GM15510 (cell line): ENCODE measurements around the gene IGFBP2.

Experiments used
- POLR2A ChIP-seq: IDR thresholded peaks from 3 replicates; pipeline ENCODE4 v1.6.1; 2011; ENCODE audit warnings: borderline replicate concordance; ENCODE audit not compliant: insufficient read length; ENCODE audit errors: extremely low read depth

The IGFBP2 gene

GRCh38 chr2:216664593-216665034, 31.4 kb downstream of the IGFBP2 start:
- no peak for TF ChIP-seq POLR2A

GRCh38 chr2:216665242-216665641, 32.0 kb downstream of the IGFBP2 start:
- no peak for TF ChIP-seq POLR2A

- TF ChIP-seq POLR2A, result no peak
Observed at GRCh38 chr2:216665717-216666116, 32.5 kb downstream of the IGFBP2 start.

- no peak for TF ChIP-seq POLR2A
Observed at GRCh38 chr2:216666461-216667233, 33.4 kb downstream of the IGFBP2 start.

GRCh38 chr2:216670266-216671080, 37.3 kb downstream of the IGFBP2 start:
- no peak for TF ChIP-seq POLR2A

- no peak for TF ChIP-seq POLR2A
Observed at GRCh38 chr2:216671081-216671411, 37.8 kb downstream of the IGFBP2 start.

GRCh38 chr2:216671791-216672343, 38.6 kb downstream of the IGFBP2 start:
- TF ChIP-seq POLR2A, result no peak

GRCh38 chr2:216672466-216672865, 39.2 kb downstream of the IGFBP2 start:
- no peak for TF ChIP-seq POLR2A

GRCh38 chr2:216673021-216673420, 39.8 kb downstream of the IGFBP2 start:
- TF ChIP-seq POLR2A, result no peak

- TF ChIP-seq POLR2A, result no peak
Observed at GRCh38 chr2:216673609-216674008, 40.4 kb downstream of the IGFBP2 start.

GRCh38 chr2:216674376-216674775, 41.2 kb downstream of the IGFBP2 start:
- TF ChIP-seq POLR2A, result no peak

- TF ChIP-seq POLR2A, result no peak
Observed at GRCh38 chr2:216676630-216677029, 43.4 kb downstream of the IGFBP2 start.

GRCh38 chr2:216677439-216678097, 44.3 kb downstream of the IGFBP2 start:
- TF ChIP-seq POLR2A, result no peak

- TF ChIP-seq POLR2A, result no peak
Observed at GRCh38 chr2:216678098-216678465, 44.9 kb downstream of the IGFBP2 start.
